Left lung (tissue), 10 donors: ENCODE results near the gene FAM193B. TPM values are rescaled to one million over a fixed set of nuclear protein-coding genes. Genes with fewer than 3 reads are reported as not detected.

Experiments used
- ATAC-seq: fragments of 200-7000 bp; cut with Tn5 transposase; one replicate; pipeline ENCODE4 v1.9.1; 2020; ENCODE audit warnings: moderate library complexity
- DNase-seq, 4 donors: peaks; one replicate each; pipeline ENCODE4 v3.0.0-alpha.2; 2013 to 2020
- H3K27ac ChIP-seq, 2 donors: fragments of 200-600 bp; sonication (generic) in 1 of 2; one replicate each; pipeline versions ENCODE4 v1.5.0 to v1.8.0; 2020 to 2021
- H3K27me3 ChIP-seq, 2 donors: fragments of 200-600 bp; sonication (generic) in 1 of 2; one replicate each; pipeline versions ENCODE4 v1.5.0 to v1.8.0; 2020 to 2021
- H3K36me3 ChIP-seq, 2 donors: fragments of 200-600 bp; sonication (generic) in 1 of 2; one replicate each; pipeline versions ENCODE4 v1.5.0 to v1.8.0; 2020 to 2021
- H3K4me1 ChIP-seq, 2 donors: fragments of 200-600 bp; one replicate each; pipeline ENCODE4 v1.8.0; 2021
- H3K4me3 ChIP-seq, 2 donors: fragments of 200-600 bp; sonication (generic) in 1 of 2; one replicate each; pipeline versions ENCODE4 v1.5.0 to v1.8.0; 2020 to 2021; ENCODE audit warnings: mild to moderate bottlenecking in 1 of 2
- H3K9me3 ChIP-seq, 2 donors: fragments of 200-600 bp; sonication (generic) in 1 of 2; one replicate each; pipeline versions ENCODE4 v1.5.0 to v1.8.0; 2020 to 2021
- CTCF ChIP-seq, 2 donors: fragments of 200-600 bp; sonication (generic) in 1 of 2; IDR thresholded peaks; one replicate each; pipeline versions ENCODE4 v1.5.0 to v1.8.0; 2021; ENCODE audit warnings: antibody characterized with exemption in 2 of 2
- intact Hi-C, 2 donors: fragments of 100-400 bp; cut with DNase I; formaldehyde crosslinking; loops; one replicate each; pipeline versions ENCODE4 v1.11.2 to v1.14.2; 2022
- polyA plus RNA-seq, 6 donors: library from polyadenylated mRNA; unstranded; fragments of 120-200 nt; gene quantifications; one replicate each; pipeline ENCODE4 v1.2.1, GENCODE V29; 2013; ENCODE audit not compliant: insufficient read length in 6 of 6
- total RNA-seq, 2 donors: library from RNA; stranded (reverse); fragmentation: NEBNext Ultra II Directional; extraction: Animal tissue kit (Norgen Biotek cat#: 25700); gene quantifications; one replicate each; pipeline ENCODE4 v1.2.1, GENCODE V29; 2021
- donor health status: DM: no; HTN: yes; CAD: no.
- donor health status: DM: no; HTN: no; CAD: no.

The FAM193B gene
- total and polyA plus RNA-seq, 8 donors: 64.3 to 112 (median 91.9) TPM

GRCh38 chr5:177511181-177511580 lies 43.2 kb downstream of the FAM193B start:
- intact Hi-C loops: no loop called here

GRCh38 chr5:177510567-177511053 lies 43.8 kb downstream of the FAM193B start:
- no peaks in the 10 kb centered on the region for H3K27me3 ChIP-seq
- peaks cover 1 to 56% of the 10 kb centered on the region in 2 donors for H3K4me1 ChIP-seq
- H3K36me3 ChIP-seq: peaks cover 0 to 83% of the 10 kb centered on the region in 2 donors
- DNase-seq (peak in 2 of 4 donors; percentile 76 to 91), ATAC-seq (peak; percentile 55)
- peak overlapping the region in 1 of 2 donors; percentile 75 for H3K4me3 ChIP-seq
- H3K27ac ChIP-seq: peak overlapping the region; percentile 74 to 98
- intact Hi-C loops: no loop called here
- TF ChIP-seq CTCF (IDR thresholded peaks at IDR 0.05): no peak
- H3K9me3 ChIP-seq: no peaks in the 10 kb centered on the region

More at GRCh38 chr5:177511181-177511580, 43.2 kb downstream of the FAM193B start:
- no peaks in the 10 kb centered on the region for H3K27me3 ChIP-seq
- peak overlapping the region; percentile 74 to 98 for H3K27ac ChIP-seq
- H3K36me3 ChIP-seq: peaks cover 0 to 80% of the 10 kb centered on the region in 2 donors
- TF ChIP-seq CTCF (IDR thresholded peaks at IDR 0.05): no peak
- DNase-seq (no peak), ATAC-seq (no peak)
- no peak overlapping the region for H3K4me3 ChIP-seq
- H3K4me1 ChIP-seq: peaks cover 7 to 57% of the 10 kb centered on the region in 2 donors
- H3K9me3 ChIP-seq: no peaks in the 10 kb centered on the region

- Histone ChIP-seq H3K4me1 (peaks cover 0 to 50% of the 10 kb centered on the region in 2 donors), H3K36me3 (peaks cover 0 to 83% of the 10 kb centered on the region in 2 donors), H3K27ac (peak overlapping the region; percentile 74 to 98), H3K9me3 (no peaks in the 10 kb centered on the region), H3K27me3 (no peaks in the 10 kb centered on the region), H3K4me3 (peak overlapping the region in 1 of 2 donors; percentile 75)
- intact Hi-C loops: no loop called here
- DNase-seq (peak in 1 of 4 donors; percentile 74), ATAC-seq (peak; percentile 21)
- no peak for TF ChIP-seq CTCF (IDR thresholded peaks at IDR 0.05)
These were observed 44.3 kb downstream of the FAM193B start for GRCh38 chr5:177509991-177510566.

- peak within 1 kb of the TSS; percentile 21 to 75 for H3K4me3 ChIP-seq
- peak within 1 kb of the TSS; percentile 74 to 98 for H3K27ac ChIP-seq
- H3K4me1 ChIP-seq: peaks cover 0 to 48% of the 10 kb centered on the region in 2 donors
- DNase-seq (peak in 2 of 4 donors; percentile 74 to 91), ATAC-seq (peak; percentile 57)
- intact Hi-C loops: no loop called here
- H3K27me3 ChIP-seq: no peaks in the 10 kb centered on the region
- H3K9me3 ChIP-seq: no peaks in the 10 kb centered on the region
- no peak for TF ChIP-seq CTCF (IDR thresholded peaks at IDR 0.05)
- peaks cover 0 to 83% of the 10 kb centered on the region in 2 donors for H3K36me3 ChIP-seq
These were observed 44.9 kb downstream of the FAM193B start, which contains the start of gene DOK3 for GRCh38 chr5:177509381-177509951. TSS of gene DOK3 (minus strand) at chr5:177509826. CDS start at chr5:177509540, 286 bp downstream.

- TF ChIP-seq CTCF (IDR thresholded peaks at IDR 0.05): no peak
- Histone ChIP-seq H3K4me3 (peak overlapping the region; percentile 21 to 75), H3K27ac (peak overlapping the region; percentile 74 to 98), H3K4me1 (peaks cover 0 to 46% of the 10 kb centered on the region in 2 donors), H3K36me3 (peaks cover 0 to 83% of the 10 kb centered on the region in 2 donors), H3K9me3 (no peaks in the 10 kb centered on the region), H3K27me3 (no peaks in the 10 kb centered on the region)
- ATAC-seq: no peak
- intact Hi-C loops: no loop called here
- peak in 1 of 4 donors; percentile 76 for DNase-seq
These were observed 45.5 kb downstream of the FAM193B start for GRCh38 chr5:177508837-177509236.
